Fibroblast of lung (primary cell): ENCODE measurements around the gene OR8B12. TPM values are rescaled to one million over a fixed set of nuclear protein-coding genes. Genes with fewer than 3 reads are reported as not detected.
A peak's percentile ranks its signal among the peaks of the same experiment; 100 is the strongest.

Experiments
- DNase-seq, 2 donors: peaks; one replicate each; pipeline versions ENCODE4 v3.0.0 to v3.0.0-alpha.2; 2010; ENCODE audit warnings: low read depth in 2 of 2
- H2AFZ ChIP-seq: 2 replicates; pipeline ENCODE4 v1.5.1; 2012; ENCODE audit warnings: low read length, control low read depth, inconsistent platforms
- H3K27ac ChIP-seq: 2 replicates; pipeline ENCODE4 v1.5.1; 2011; ENCODE audit warnings: low read length, control low read depth; ENCODE audit not compliant: insufficient read depth
- H3K27me3 ChIP-seq: 2 replicates; pipeline ENCODE4 v1.5.1; 2011; ENCODE audit warnings: mild to moderate bottlenecking, low read length; ENCODE audit not compliant: control insufficient read depth, insufficient read depth
- H3K36me3 ChIP-seq: 2 replicates; pipeline ENCODE4 v1.5.1; 2011; ENCODE audit warnings: low read length; ENCODE audit not compliant: control insufficient read depth, insufficient read depth
- H3K4me1 ChIP-seq: 2 replicates; pipeline ENCODE4 v1.5.1; 2011; ENCODE audit warnings: low read length; ENCODE audit not compliant: control insufficient read depth, insufficient read depth; ENCODE audit errors: extremely low read depth
- H3K4me2 ChIP-seq: 2 replicates; pipeline ENCODE4 v1.5.1; 2011; ENCODE audit warnings: low read length, control low read depth; ENCODE audit not compliant: insufficient read depth; ENCODE audit errors: extremely low read depth
- H3K4me3 ChIP-seq, 4 experiments: fragments of 200-600 bp in 1 of 4; sonication (generic) in 1 of 4; replicated peaks in 1 of 4; 2 replicates each; pipeline ENCODE4 v1.5.1; 2011 to 2016; ENCODE audit warnings: low read length in 4 of 4, low read depth in 3 of 4, mild to moderate bottlenecking in 3 of 4, control low read depth in 2 of 4, inconsistent platforms in 1 of 4, mixed read lengths in 1 of 4; ENCODE audit not compliant: insufficient read depth in 1 of 4; ENCODE audit errors: control extremely low read depth in 1 of 4
- H3K79me2 ChIP-seq: 2 replicates; pipeline ENCODE4 v1.5.1; 2012; ENCODE audit warnings: mild to moderate bottlenecking, low read length, inconsistent platforms; ENCODE audit not compliant: control insufficient read depth, insufficient read depth
- H3K9ac ChIP-seq: 2 replicates; pipeline ENCODE4 v1.5.1; 2011; ENCODE audit warnings: mild to moderate bottlenecking, low read length, control low read depth; ENCODE audit not compliant: insufficient read depth
- H3K9me3 ChIP-seq: 2 replicates; pipeline ENCODE4 v1.5.1; 2012; ENCODE audit warnings: low read depth, low read length; ENCODE audit not compliant: control insufficient read depth, insufficient read depth
- H4K20me1 ChIP-seq: 2 replicates; pipeline ENCODE4 v1.5.1; 2011; ENCODE audit warnings: low read length; ENCODE audit not compliant: control insufficient read depth, insufficient read depth; ENCODE audit errors: extremely low read depth
- CTCF ChIP-seq, 2 donors: IDR thresholded peaks in 1 of 2; conservative IDR thresholded peaks in 1 of 2; 1 replicate in 1 of 2; 2 replicates in 1 of 2; pipeline ENCODE4 v1.5.1; 2011 to 2012; ENCODE audit warnings: low read length in 2 of 2, control low read depth in 1 of 2, inconsistent platforms in 1 of 2, low read depth in 1 of 2, mild to moderate bottlenecking in 1 of 2
- EZH2 ChIP-seq: IDR thresholded peaks from 2 replicates; pipeline ENCODE4 v1.5.1; 2012; ENCODE audit warnings: low read length, control low read depth, mild to moderate bottlenecking; ENCODE audit errors: missing control alignments
- polyA plus RNA-seq, 2 donors: library from polyadenylated mRNA; depleted of rRNA in 1 of 2; stranded (reverse) in 1 of 2; unstranded in 1 of 2; fragments of >200 nt; gene quantifications; 2 replicates each; pipeline ENCODE4 v1.2.1, GENCODE V29; 2011 to 2012; ENCODE audit warnings: missing spikeins in 1 of 2
- total RNA-seq: library from RNA; depleted of rRNA; stranded (reverse); fragments of >200 nt; gene quantifications from 2 replicates; pipeline ENCODE4 v1.2.1, GENCODE V29; 2014

The OR8B12 gene
- total and polyA plus RNA-seq, 2 donors (not counting 1 experiment from before 2014, with no cell fraction given), result not detected

GRCh38 chr11:124536520-124536919 lies 6.9 kb downstream of the OR8B12 start:
- Histone ChIP-seq H3K27ac (no peak overlapping the region), H3K4me2 (no peak overlapping the region), H4K20me1 (no peaks in the 10 kb centered on the region), H3K4me1 (no peaks in the 10 kb centered on the region), H3K9me3 (no peaks in the 10 kb centered on the region), H3K36me3 (no peaks in the 10 kb centered on the region), H3K27me3 (no peaks in the 10 kb centered on the region), H3K79me2 (no peaks in the 10 kb centered on the region), H2AFZ (no peak overlapping the region), H3K4me3 (no peak overlapping the region), H3K9ac (no peak overlapping the region)
- no peak for TF ChIP-seq EZH2
- DNase-seq, result peak; percentile 32 to 51

- peak; percentile 3 to 5 for DNase-seq
- H3K4me1 ChIP-seq, result no peaks in the 10 kb centered on the region
- no peak for TF ChIP-seq CTCF (conservative IDR thresholded peaks at IDR 0.05 in 1 of 2, IDR thresholded peaks at IDR 0.05 in 1 of 2; ENCODE audit: low read depth in 1 of 2, low read length in 2 of 2)
These were observed 7.8 kb downstream of the OR8B12 start for GRCh38 chr11:124535552-124536232.

GRCh38 chr11:124534051-124534450 lies 9.4 kb downstream of the OR8B12 start:
- no peak overlapping the region for H2AFZ ChIP-seq
- H3K4me3 ChIP-seq, result no peak overlapping the region
- H3K36me3 ChIP-seq, result no peaks in the 10 kb centered on the region
- H3K9ac ChIP-seq, result no peak overlapping the region
- H3K4me2 ChIP-seq, result no peak overlapping the region
- H3K4me1 ChIP-seq, result no peaks in the 10 kb centered on the region
- TF ChIP-seq CTCF (conservative IDR thresholded peaks at IDR 0.05 in 1 of 2, IDR thresholded peaks at IDR 0.05 in 1 of 2; ENCODE audit: low read depth in 1 of 2, low read length in 2 of 2) (no peak), EZH2 (no peak)
- H4K20me1 ChIP-seq, result no peaks in the 10 kb centered on the region
- H3K9me3 ChIP-seq, result no peaks in the 10 kb centered on the region
- no peaks in the 10 kb centered on the region for H3K27me3 ChIP-seq
- H3K79me2 ChIP-seq, result no peaks in the 10 kb centered on the region
- no peak overlapping the region for H3K27ac ChIP-seq
- no peak for DNase-seq

More at GRCh38 chr11:124535552-124536232, 7.8 kb downstream of the OR8B12 start:
- H4K20me1 ChIP-seq, result no peaks in the 10 kb centered on the region
- no peaks in the 10 kb centered on the region for H3K9me3 ChIP-seq
- H3K4me2 ChIP-seq, result no peak overlapping the region
- H3K27me3 ChIP-seq, result no peaks in the 10 kb centered on the region
- H2AFZ ChIP-seq, result no peak overlapping the region
- H3K4me3 ChIP-seq, result no peak overlapping the region
- H3K36me3 ChIP-seq, result no peaks in the 10 kb centered on the region
- no peak overlapping the region for H3K9ac ChIP-seq
- no peak overlapping the region for H3K27ac ChIP-seq
- H3K79me2 ChIP-seq, result no peaks in the 10 kb centered on the region
